KMS-11 (cell line): ENCODE measurements around the gene ICAM1.

Experiments used
- H2AFZ ChIP-seq: fragments of 200-600 bp; sonication (generic); 2 replicates; pipeline ENCODE4 v1.6.1; 2016; ENCODE audit warnings: antibody characterized with exemption, mixed run types, low read depth
- H3K27ac ChIP-seq: fragments of 200-600 bp; sonication (generic); 2 replicates; pipeline ENCODE4 v1.6.1; 2016; ENCODE audit warnings: mild to moderate bottlenecking, mixed run types
- H3K27me3 ChIP-seq: fragments of 200-600 bp; sonication (generic); 2 replicates; pipeline ENCODE4 v1.6.1; 2017; ENCODE audit warnings: mild to moderate bottlenecking, low read depth, mixed run types, moderate library complexity; ENCODE audit not compliant: insufficient read depth
- H3K36me3 ChIP-seq: fragments of 200-600 bp; sonication (generic); 2 replicates; pipeline ENCODE4 v1.6.1; 2017; ENCODE audit warnings: mild to moderate bottlenecking, mixed run types; ENCODE audit not compliant: insufficient read depth
- H3K4me1 ChIP-seq: fragments of 200-600 bp; sonication (generic); 2 replicates; pipeline ENCODE4 v1.6.1; 2016; ENCODE audit warnings: mild to moderate bottlenecking, low read depth, mixed run types; ENCODE audit not compliant: poor library complexity, severe bottlenecking
- H3K4me2 ChIP-seq: fragments of 200-600 bp; sonication (generic); 2 replicates; pipeline ENCODE4 v1.7.0; 2016; ENCODE audit warnings: mild to moderate bottlenecking, mixed run types
- H3K4me3 ChIP-seq: fragments of 200-600 bp; sonication (generic); IDR thresholded peaks from 2 replicates; pipeline ENCODE4 v1.6.1; 2017; ENCODE audit warnings: low read depth, low read length, mixed read lengths; ENCODE audit not compliant: insufficient read depth
- H3K79me2 ChIP-seq: fragments of 200-600 bp; sonication (generic); 2 replicates; pipeline ENCODE4 v1.6.1; 2016; ENCODE audit warnings: low read depth, mixed run types; ENCODE audit not compliant: insufficient read depth
- H3K9ac ChIP-seq: fragments of 200-600 bp; sonication (generic); 2 replicates; pipeline ENCODE4 v1.6.1; 2016; ENCODE audit warnings: mild to moderate bottlenecking, mixed run types
- H4K20me1 ChIP-seq: fragments of 200-600 bp; sonication (generic); 2 replicates; pipeline ENCODE4 v1.6.1; 2016; ENCODE audit warnings: mild to moderate bottlenecking, mixed run types; ENCODE audit not compliant: insufficient read depth
- CTCF ChIP-seq: fragments of 200-600 bp; sonication (generic); conservative IDR thresholded peaks from 2 replicates; pipeline ENCODE4 v1.6.1; 2017; ENCODE audit warnings: low read depth, mild to moderate bottlenecking, antibody characterized with exemption, low read length, moderate library complexity, mixed read lengths

Gene ICAM1

DNA sequence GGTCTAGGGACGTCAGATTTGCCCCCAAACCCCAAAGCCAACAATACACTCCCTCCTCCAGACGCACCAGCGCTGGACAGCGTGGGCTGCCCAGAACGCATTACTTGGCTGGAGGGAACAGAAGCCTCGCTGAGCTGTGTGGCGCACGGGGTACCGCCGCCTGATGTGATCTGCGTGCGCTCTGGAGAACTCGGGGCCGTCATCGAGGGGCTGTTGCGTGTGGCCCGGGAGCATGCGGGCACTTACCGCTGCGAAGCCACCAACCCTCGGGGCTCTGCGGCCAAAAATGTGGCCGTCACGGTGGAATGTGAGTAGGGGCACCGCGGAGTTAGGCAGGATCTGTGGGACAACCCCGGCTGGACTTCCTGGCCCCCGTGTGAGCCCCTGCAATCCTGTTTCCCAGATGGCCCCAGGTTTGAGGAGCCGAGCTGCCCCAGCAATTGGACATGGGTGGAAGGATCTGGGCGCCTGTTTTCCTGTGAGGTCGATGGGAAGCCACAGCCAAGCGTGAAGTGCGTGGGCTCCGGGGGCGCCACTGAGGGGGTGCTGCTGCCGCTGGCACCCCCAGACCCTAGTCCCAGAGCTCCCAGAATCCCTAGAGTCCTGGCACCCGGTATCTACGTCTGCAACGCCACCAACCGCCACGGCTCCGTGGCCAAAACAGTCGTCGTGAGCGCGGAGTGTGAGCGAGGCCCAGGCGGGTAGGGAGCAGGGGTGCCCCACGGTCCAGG lies 22.9 kb downstream of the ICAM1 start:
- H3K27me3 ChIP-seq: peaks cover 26% of the 10 kb centered on the region
- no peak overlapping the region for H3K4me3 ChIP-seq
- no peak overlapping the region for H3K27ac ChIP-seq
- no peaks in the 10 kb centered on the region for H4K20me1 ChIP-seq
- H2AFZ ChIP-seq: no peak overlapping the region
- no peaks in the 10 kb centered on the region for H3K36me3 ChIP-seq
- H3K4me2 ChIP-seq: no peak overlapping the region
- no peak overlapping the region for H3K9ac ChIP-seq
- H3K79me2 ChIP-seq: no peaks in the 10 kb centered on the region
- H3K4me1 ChIP-seq: peaks cover 28% of the 10 kb centered on the region
- no peak for TF ChIP-seq CTCF

DNA sequence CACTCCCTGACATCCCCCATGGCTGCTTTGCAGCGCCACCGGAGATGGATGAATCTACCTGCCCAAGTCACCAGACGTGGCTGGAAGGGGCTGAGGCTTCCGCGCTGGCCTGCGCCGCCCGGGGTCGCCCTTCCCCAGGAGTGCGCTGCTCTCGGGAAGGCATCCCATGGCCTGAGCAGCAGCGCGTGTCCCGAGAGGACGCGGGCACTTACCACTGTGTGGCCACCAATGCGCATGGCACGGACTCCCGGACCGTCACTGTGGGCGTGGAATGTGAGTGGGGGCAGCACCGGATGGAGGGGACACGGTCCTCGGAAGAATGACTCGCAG lies 23.4 kb downstream of the ICAM1 start:
- Histone ChIP-seq H3K4me1 (peaks cover 28% of the 10 kb centered on the region), H3K79me2 (no peaks in the 10 kb centered on the region)

DNA sequence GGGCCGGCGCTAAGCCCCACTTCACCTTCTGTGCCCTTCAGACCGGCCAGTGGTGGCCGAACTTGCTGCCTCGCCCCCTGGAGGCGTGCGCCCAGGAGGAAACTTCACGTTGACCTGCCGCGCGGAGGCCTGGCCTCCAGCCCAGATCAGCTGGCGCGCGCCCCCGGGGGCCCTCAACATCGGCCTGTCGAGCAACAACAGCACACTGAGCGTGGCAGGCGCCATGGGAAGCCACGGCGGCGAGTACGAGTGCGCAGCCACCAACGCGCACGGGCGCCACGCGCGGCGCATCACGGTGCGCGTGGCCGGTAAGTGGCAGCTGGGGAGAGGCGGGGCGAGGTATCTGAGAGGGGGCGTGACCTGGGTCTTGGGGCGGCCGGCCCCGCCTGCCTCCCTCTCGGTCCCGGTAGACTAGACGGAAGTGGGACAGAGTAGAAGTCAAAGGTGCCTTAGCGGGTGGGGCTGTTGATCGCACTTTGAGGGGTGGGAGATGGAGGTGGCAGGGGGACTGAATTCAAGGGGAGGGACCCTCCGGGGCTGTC lies 24.5 kb downstream of the ICAM1 start:
- peak overlapping the region; percentile 93 for H2AFZ ChIP-seq
- no peak overlapping the region for H3K4me3 ChIP-seq
- no peak for TF ChIP-seq CTCF
- no peaks in the 10 kb centered on the region for H3K79me2 ChIP-seq
- no peak overlapping the region for H3K27ac ChIP-seq
- no peaks in the 10 kb centered on the region for H4K20me1 ChIP-seq
- peaks cover 26% of the 10 kb centered on the region for H3K4me1 ChIP-seq
- H3K27me3 ChIP-seq: peaks cover 18% of the 10 kb centered on the region
- peak overlapping the region; percentile 77 for H3K4me2 ChIP-seq
- H3K36me3 ChIP-seq: no peaks in the 10 kb centered on the region
- H3K9ac ChIP-seq: no peak overlapping the region

More for the DNA sequence above, 23.4 kb downstream of the ICAM1 start:
- Histone ChIP-seq H3K4me3 (no peak overlapping the region), H3K9ac (no peak overlapping the region), H2AFZ (no peak overlapping the region), H3K36me3 (no peaks in the 10 kb centered on the region), H4K20me1 (no peaks in the 10 kb centered on the region), H3K4me2 (no peak overlapping the region), H3K27me3 (peaks cover 26% of the 10 kb centered on the region), H3K27ac (no peak overlapping the region)
- no peak for TF ChIP-seq CTCF

DNA sequence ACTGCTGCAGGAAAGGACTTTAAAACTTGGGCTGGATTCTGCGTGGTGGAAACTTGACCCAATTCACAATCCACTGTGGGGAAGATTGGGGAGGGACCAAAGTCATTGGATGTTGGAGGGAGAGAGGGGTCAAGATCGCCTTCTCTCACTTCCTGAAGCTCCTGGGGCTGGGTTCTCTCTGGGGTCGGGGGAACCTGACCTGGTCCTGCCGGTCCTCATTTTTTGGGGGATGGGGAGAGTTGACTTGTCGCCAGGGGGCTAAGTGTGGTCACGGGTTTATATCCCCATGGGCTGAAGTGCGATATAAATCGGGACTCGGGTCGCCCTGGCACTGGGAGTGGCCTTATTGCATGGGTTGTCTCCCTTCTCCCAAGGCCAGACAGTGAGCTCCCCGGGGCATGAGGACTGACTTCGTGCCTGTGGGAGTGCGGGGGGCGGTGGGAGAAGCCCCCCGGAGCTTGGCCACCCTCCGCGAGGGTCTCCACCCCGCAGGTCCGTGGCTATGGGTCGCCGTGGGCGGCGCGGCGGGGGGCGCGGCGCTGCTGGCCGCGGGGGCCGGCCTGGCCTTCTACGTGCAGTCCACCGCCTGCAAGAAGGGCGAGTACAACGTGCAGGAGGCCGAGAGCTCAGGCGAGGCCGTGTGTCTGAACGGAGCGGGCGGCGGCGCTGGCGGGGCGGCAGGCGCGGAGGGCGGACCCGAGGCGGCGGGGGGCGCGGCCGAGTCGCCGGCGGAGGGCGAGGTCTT lies 25.1 kb downstream of the ICAM1 start:
- Histone ChIP-seq H3K9ac (no peak overlapping the region), H3K4me2 (peak overlapping the region; percentile 77)
- TF ChIP-seq CTCF: no peak

More for the DNA sequence above, 25.1 kb downstream of the ICAM1 start:
- H3K36me3 ChIP-seq: no peaks in the 10 kb centered on the region
- no peak overlapping the region for H3K4me3 ChIP-seq
- peaks cover 19% of the 10 kb centered on the region for H3K4me1 ChIP-seq
- H3K27ac ChIP-seq: no peak overlapping the region
- H3K79me2 ChIP-seq: no peaks in the 10 kb centered on the region
- peak overlapping the region; percentile 93 for H2AFZ ChIP-seq
- H3K27me3 ChIP-seq: peaks cover 12% of the 10 kb centered on the region; the same call in 1 of the 2 replicates
- no peaks in the 10 kb centered on the region for H4K20me1 ChIP-seq
